EH (cell line): Measurements from ENCODE around the gene TNK2.

Experiments
- DNase-seq: peaks from one replicate; pipeline ENCODE4 v3.0.0-alpha.2; 2015; ENCODE audit warnings: low read depth

TNK2 gene

DNA sequence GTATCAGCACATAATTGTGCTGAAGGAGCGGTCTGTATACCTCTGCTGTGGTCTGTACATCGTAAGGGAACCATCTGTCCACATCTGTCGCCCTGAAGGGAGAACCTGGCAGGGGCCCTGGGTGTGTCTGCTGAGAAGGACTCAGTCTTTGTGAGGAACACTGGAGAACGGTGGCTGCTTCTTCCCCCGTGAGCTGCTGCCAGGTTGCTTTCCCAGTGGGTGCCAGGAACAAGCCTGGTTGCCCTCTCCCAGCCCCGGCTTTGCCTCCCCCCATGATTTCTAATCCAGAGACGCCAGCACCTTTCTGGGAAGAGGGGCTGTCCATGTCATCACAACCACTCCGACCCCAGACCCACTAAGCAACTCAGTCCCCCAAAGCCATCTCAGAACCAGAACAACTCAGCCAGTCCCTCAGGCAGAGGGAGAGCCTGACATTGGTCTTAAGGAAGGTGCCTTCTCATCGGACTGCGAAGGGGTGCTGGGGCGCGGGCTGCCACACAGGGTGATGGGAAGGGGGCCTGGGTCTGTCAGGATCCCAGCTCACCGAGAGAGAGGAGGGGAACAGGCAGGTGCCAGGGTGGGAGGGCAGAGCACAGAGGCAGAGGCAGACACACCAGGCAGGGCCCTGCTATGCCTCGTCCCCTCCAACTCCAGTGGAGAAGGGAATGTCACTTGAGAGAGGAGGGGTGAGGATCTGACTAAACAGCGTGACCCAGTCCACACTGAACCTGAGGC lies 8.5 kb downstream of the TNK2 start:
- DNase-seq: no peak

DNA sequence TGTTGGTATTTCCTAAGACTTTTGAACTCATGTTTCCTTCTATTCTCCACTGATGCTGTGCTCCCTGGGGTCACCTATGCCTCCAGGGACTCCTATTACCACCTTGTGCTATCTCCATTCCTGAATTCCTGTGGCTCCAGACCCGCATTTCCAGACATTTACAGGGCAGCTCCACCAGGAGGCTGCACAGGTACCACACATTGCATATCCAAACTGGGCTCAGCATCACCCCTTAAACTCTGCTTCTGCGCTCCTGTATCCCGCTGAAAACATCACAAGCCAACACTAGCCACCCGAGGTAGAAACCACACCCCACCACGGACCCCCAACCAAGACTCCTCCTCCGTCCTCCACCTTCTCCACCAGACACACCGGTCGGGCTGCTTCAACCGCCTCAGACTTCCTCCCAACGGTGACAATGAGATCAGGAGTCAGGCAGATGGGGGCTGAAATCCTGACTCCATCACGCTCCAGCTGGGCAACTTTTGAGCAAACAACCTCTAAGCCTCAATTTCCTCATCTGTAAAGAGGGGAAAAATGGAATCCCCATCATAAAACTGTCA lies 10.4 kb downstream of the TNK2 start:
- DNase-seq: no peak

DNA sequence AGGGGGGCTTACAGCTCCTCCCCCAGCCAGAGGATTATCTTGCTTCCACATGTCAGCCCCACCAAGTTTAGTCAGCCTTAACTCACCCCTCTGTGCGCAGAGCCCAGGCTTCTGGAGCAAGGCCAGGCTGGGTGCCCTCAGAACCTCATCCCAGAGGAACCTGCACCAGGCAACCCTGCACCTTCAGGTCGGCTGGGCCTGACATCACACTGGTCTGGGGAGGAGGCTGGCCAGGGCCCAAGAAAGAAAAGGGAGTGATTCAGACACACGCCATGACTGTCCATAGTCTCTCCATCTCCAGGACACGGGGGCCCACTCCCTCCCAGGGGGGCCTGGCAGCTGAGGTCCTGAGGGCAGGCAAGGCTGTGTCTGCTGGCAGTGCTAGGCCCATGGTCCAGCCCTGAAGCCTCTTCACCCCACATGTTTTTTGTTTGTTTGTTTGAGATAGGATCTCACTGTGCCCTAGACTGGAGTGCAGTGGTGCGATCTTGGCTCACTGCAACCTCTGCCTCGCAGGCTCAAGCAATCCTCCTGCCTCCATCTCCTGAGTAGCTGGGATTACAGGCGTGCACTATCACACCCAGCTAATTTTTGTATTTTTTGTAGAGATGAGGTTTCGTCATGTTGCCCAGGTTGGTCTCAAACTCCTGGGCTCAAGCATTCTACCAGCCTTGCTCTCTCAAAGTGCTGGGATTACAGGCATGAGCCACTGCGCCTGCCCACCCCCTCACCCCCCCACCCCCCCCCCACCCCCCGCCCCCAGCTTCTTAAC lies 11.1 kb downstream of the TNK2 start:
- DNase-seq: peak; percentile 80

DNA sequence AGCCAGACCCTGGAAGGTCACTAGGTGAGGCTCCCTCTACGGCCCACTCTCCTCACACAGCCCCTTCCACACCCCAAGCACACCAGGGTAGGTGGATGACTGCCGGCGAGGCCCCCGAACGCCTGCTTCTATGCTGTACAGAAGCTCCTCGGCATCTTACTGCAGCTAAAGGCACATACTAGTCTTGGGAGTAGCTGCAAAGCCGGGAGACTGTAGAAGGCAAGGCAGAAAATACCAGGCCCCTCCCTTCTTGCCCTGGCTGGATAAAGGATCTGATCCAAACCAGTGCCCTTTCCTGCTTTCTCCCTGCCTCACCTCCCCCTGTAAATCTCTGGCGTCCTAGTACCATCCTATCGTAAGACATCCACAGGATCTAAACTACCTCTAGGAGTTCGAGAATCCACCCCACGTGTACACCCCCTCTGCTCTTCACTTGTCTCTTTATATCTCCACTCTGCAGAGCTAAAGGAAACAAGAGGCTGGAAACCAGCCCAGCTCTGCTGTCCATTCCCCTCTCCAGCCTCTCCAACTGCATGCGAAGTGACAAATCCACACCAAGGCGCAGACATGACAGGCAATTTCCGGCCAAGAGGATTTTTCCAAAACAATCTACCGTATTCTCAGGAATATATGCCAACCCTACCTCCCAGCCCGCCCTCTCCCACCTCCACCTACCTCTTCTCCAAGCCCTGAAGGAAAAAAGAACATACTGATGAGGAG lies 11.8 kb downstream of the TNK2 start:
- DNase-seq: peak; percentile 93

DNA sequence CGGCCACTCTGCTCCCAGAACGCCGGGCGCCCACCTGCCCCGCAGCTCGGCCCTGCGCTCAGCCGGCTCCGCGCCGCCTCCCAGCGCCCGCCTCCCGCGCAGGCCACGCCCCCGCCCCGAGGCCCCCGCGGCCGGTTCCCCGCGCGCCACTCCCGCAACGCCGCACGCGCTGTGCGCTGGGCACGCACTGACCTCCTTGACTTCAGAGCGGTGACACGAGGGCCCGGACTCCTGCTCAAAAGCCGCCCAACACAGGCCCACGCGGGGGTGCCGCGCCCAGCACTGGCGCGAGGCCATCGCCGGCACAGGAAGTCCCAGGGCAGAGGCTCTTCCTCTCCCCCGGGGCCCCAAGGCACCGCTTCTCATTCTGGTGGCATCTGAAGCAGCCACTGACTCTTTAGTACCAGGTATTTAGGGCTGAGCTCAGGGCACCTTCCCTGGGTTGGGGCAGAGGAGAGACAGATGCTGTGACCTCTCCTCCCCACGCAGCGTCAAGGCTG lies 12.4 kb downstream of the TNK2 start:
- DNase-seq: peak; percentile 64

DNA sequence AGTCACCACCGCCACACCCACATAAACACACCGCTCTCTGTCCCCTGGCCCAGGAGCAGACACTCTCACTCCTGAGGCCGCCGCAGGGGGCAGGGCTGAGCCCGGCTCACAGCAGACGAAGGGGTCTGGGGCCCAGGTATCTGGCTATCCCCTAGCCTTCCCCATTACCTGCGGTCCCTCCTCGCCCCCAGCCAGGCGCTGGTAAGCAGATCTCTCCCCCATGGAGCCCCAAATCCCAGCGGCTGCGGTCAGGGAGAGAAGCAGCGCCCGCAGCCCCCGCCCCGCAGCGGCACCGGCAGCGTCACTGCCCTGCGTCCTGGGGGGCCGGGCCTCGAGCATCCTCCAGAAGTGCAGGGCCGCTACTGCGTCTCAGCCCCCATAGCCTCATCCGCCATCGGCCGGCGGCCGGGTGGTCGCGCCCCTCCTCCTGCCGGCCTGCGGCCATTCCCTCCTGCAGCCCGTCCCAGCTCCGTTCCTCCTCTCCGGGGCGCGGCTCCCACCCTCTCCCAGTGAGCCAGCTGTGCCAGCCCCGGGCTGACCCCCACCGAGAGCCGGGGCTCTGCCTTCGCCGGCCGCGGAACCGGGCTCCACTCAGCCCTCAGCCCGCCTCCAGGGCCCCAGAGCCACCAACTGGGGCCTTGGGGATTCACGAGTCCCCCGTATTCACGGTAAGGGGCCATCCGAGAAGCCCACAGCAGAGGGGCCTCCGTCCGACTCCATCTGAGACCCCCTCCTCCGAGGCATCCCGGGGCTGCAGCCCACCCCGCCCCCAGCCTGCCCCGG lies 13.1 kb downstream of the TNK2 start:
- peak; percentile 52 for DNase-seq

DNA sequence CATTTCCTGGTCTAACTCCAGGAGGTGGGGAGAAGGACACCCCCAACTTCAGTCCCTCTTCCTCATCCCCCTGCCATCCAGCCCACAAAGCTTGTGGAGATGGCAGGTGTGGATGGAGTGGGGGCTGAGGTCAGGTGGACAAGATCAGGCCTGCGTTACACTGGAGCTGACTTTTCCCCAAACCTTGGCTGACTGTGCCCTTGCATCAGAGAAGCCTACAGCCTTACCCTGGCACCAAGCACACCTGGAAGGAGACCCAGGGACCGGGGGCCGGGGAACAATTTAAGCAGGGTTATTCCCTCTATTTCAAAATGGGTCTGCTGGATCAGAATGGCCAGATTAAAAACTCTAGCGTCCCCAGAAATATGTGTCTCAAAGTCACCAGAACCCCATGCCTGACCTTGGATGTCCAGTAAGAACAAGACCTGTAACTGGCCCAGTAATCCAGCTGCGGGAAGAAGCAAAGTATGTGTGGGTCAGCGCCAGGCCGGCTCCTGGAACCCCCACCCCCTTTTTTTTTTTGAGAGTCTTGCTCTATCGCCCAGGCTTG lies 14.4 kb downstream of the TNK2 start:
- no peak for DNase-seq

DNA sequence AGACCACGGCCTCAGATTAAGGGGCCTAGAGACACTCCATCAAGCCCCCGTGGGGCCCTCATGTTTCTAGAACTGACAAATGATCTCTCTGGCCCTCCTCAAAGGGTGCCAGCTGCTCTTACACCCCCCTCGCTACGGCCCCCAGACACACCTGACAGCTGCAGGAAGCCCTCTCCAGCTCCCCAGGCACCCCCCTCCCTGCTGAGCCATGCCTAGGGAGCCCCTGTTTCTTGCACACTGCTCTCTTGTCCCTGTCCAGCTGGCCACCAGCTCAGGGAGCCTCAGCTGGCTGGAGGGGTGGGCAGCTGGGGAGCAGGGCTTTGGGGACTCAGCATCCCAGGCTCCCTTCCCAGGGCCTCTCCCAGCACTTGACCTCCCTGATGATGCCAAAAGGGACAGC lies 14.8 kb downstream of the TNK2 start:
- DNase-seq: no peak

DNA sequence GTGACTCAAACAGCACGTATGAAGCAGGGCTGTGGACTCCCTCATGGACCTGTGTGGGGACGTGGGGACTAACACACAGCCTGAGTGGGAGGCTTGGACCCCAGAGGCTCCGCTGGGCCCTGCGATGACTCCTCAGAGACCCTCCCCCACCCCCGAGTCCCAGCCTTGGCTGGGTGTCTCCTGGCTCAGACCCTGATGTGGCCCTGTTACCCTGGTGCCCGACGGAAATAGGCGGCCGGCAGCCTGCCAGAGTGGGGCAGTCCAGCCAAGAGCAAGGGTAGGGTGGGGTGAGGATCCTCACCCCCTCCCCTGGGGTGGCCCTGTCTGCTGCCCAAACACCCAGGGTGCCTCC lies 15.3 kb downstream of the TNK2 start:
- no peak for DNase-seq

DNA sequence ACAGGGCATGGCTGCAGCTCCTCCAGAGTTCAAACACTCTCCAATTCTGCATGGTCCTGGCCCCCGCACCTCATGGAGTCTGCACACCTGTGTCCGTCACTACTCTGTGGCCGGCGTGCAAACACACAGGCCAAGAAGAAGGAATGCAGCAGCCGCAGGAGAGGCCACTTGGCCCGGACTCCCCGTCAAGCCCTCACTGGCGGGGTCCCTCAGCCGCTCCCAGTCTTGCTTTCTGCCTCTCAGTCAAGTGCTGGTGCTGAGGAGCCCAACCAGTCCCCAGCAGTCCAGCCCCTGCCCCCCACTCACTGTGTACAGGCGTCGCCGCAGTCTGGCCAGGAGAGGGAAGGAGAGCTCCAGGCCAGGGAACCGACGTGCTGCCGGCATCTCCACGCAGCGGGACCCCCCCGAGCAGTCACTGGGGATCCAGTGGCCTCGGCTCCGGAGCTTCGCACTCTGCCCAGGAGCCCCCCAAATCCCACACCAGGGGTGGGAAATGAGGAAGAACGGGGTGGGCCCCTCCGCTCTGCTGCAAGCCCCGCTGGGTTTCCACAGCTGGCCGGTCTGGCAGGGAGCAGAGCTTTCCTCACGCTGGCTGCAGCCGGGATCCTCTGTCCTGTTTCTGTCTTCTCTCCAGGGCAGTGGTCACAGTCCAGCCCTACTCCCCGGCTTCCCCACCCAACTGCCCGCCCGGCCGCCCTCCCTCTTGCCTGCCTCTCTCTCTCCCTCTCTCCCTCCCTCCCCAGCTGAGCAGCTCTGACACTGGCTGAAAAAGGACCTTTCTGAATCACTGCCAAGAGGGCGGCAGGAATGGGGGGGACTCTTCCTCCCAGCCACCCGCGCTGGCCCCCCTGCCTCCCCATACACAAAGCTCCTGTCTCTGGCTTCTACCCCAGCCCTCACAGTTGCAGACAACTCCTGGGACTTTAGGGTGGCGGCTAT lies 16.0 kb downstream of the TNK2 start:
- DNase-seq: peak; percentile 79

DNA sequence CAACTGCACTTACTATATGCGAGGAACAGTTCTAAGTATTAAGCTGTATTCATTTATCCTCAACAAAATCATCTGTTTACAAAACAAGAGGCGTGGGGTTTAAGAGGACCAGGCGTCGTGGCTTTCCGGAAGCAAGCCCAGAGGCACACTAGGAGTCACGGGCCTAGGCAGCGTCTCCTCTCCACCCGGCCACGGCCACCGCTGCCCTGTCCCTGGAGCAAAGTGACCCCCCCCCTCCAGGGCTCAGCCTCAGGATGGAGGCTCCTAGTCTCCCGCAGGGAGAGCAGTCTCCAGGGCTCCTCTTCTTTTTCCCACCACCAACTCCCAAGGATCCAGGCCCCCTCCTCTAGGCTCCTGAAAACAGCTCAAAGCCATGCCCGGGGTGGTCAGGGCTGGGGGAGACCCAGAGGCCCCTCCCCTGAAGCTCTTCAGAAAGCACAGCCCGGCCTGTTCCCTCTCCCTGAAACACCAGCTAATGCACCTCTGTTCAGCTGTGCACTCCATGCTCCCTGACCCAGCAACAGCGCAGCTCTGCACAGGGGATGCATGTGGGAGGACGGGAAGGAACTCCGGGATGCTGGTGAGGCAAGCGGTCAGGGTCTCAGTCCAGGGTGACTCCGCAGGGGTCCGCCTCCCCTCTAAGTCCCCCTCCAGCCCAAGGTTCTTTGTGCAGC lies 16.8 kb downstream of the TNK2 start:
- no peak for DNase-seq

DNA sequence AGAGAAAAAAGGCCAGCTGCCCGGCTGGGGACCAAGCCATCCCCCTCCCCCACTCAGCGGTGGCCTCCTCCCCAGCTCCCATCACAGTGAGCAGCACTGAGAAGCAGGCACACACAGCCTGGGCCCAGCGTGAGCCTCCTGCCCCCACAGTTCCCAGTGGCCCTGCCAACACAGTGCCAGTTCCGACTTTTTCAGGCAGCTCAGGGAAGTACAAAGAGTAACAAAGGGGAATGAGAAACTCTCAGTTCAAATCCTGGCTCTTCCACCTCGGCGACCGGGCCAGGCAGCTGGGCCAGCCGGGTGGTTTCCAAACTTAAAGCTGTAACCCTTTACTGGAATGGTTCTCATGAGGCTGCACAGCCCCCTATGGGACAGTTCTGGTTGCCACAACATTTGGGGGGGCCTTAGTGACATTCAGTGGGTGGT lies 18.5 kb downstream of the TNK2 start:
- no peak for DNase-seq

DNA sequence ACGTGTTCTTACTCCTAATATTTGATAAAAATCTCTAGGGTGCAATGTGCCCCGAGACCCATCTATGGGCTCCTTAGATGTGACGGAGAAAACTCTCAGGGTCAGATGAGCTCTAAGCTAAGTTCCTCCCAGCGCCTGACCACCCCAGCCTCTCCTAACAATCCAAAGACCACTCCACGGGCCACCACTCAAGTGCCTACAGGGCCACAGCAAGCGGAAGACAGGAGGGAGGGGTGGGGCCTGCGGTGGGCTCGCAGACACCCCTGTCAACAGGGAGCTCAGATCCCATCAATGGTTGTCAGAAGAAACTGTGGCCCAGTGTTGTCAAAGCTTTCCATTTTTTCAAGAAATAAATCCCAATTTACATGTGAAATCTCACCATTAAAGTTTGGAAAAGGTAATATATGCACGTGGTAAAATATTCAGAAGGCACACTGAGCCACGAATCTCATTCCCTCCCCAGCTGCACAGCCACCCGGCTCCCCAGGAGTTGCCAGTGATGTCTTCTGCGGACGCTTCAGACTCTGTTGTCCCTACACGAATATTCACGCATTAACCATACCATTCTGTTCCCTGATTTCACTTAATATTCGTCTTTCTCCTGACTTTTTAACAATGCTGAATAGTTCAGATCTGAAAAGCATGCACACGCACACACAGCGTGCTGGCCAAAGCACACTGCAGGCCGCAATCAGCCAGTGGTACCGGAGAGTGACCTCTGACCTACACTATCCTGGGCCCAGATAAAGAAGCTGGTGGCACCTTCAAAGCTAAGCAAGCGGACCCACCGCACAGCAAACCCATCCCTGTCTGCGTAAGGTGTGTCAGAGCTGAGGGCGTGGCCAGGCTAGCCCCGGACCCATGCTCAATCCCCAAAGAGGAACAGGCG lies 19.1 kb downstream of the TNK2 start:
- no peak for DNase-seq

DNA sequence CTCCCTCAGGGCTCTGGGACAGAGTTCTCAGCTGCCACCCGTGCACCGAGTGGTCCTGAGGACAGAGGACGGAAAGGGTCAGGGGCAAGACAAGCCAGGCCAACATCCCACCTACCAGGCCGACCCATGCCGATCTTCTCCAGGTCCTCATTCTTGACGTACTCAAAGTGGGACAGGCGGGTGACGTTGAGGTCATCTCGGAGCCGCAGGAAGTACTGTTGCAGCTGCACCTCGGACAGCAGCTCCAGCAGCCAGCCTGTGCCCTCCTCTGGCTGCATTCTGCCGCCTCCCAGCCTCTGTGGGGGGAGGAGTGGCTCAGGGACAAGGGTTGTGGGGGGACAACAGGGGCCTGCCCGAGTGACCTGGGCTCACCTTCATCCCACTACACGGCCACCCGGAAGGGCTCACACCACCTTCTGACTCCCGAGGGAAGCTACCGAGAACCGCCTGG lies 20.0 kb downstream of the TNK2 start:
- no peak for DNase-seq

DNA sequence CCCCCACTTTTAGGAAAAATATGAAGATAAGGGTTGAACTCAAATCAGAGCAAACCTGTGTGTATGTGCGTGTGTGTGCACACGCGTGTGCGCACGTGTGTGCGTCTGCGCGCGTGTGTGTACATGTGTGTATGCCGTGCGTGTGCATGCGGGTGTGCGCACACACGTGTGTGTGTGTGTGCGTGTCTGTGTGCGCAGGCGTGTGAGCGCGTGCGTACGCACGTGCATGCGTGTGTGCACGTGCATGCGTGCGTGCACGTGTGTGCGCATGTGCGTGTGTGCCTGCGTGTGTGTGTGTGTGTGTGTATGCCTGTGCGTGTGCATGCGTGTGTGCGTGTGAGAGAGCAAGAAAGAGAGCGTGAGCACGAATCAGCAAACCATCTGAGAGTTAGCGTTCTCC lies 20.7 kb downstream of the TNK2 start:
- DNase-seq: no peak

DNA sequence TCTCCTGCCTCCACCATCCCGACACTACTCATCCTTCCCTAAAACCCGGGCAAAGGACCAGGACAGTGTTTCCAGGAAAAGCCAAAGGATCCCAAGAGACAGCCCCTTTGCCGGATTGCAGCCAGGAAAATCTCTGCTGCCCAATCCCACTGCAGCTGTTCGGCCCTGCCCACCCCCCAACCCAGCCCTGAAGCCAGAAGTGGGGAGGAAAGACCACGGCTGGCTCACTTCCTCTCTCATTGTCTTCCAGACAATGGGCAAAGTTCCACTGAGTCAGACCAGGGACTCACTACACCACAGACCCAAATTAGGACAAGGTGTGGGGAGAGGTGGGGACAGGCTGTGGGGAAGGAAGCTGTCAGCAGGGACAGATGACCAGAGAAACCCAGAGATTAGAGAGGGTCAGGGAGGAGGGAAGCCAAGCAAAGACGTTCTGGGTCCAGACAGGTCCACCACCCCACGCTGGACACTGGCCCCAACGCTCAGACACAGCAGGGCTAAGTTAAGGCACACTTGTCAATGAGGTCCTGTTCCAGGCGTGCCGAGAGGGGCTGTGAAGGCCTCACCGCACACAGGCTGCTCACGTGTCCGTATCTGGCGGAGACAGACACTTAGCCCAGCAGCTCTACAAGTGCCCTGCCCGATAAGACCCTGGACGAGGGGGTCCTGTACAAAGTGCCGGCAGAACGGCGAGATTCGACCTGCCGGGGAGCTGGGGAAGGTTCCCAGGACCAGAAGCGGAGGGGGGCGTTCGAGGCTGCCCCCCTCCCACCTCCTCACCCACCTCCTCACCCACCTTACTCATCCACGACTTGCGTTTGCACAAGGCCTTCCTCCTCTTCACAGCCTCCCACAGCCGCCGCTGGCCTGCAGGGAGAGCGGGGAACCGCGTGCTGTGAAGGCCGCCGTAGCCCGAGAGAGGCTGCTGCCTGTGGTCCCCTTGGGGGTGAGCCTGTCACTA lies 21.9 kb downstream of the TNK2 start:
- DNase-seq: peak; percentile 44
